22Rv1 (cell line): ENCODE data around the gene KRT32.

Experiments used
- CTCF ChIP-seq: fragments of 450-650 bp; IDR thresholded peaks from 2 replicates; pipeline ENCODE4 v1.5.1; 2017; ENCODE audit warnings: mild to moderate bottlenecking
- ZFX ChIP-seq: fragments of 450-650 bp; IDR thresholded peaks from 2 replicates; pipeline ENCODE4 v1.6.1; 2017; ENCODE audit warnings: antibody characterized with exemption, borderline replicate concordance

- TF ChIP-seq CTCF, result no peak
- TF ChIP-seq ZFX, result no peak
Observed at GRCh38 chr17:41446806-41447205, 20.4 kb downstream of the KRT32 start.
